OCI-LY3 (cell line): Measurements from ENCODE around the gene CC2D2A.

Experiments
- H2AFZ ChIP-seq: fragments of 200-600, 300-600 bp; shearing (Covaris generic); 2 replicates; pipeline ENCODE4 v1.6.0; 2014; ENCODE audit warnings: antibody characterized with exemption, low read depth, low read length
- H3K27ac ChIP-seq: fragments of 200-600, 300-600 bp; sonication (generic); 2 replicates; pipeline ENCODE4 v1.5.1; 2014; ENCODE audit warnings: mild to moderate bottlenecking, low read length, moderate library complexity, mixed read lengths
- H3K27me3 ChIP-seq: fragments of 200-600, 300-600 bp; sonication (generic); 2 replicates; pipeline ENCODE4 v1.6.1; 2014; ENCODE audit warnings: low read depth, low read length, mixed read lengths
- H3K36me3 ChIP-seq: fragments of 200-600, 300-600 bp; sonication (generic); replicated peaks from 2 replicates; pipeline ENCODE3; 2014; ENCODE audit warnings: low read depth, low read length, mixed read lengths
- H3K4me1 ChIP-seq: fragments of 300-600, 200-600 bp; sonication (generic); 2 replicates; pipeline ENCODE4 v1.6.1; 2014; ENCODE audit warnings: low read length, mixed read lengths
- H3K4me2 ChIP-seq: fragments of 200-600, 300-600 bp; sonication (generic); 2 replicates; pipeline ENCODE4 v1.6.1; 2014; ENCODE audit warnings: low read length, mixed read lengths
- H3K4me3 ChIP-seq: fragments of 300-600, 200-600 bp; sonication (generic); 2 replicates; pipeline ENCODE4 v1.5.1; 2014; ENCODE audit warnings: antibody characterized with exemption, mild to moderate bottlenecking, low read length, moderate library complexity
- H3K79me2 ChIP-seq: fragments of 300-600, 200-600 bp; shearing (Covaris generic); 2 replicates; pipeline ENCODE4 v1.6.1; 2014; ENCODE audit warnings: mild to moderate bottlenecking, low read length, mixed read lengths
- H3K9ac ChIP-seq: fragments of 300-600, 200-600 bp; shearing (Covaris generic); 2 replicates; pipeline ENCODE4 v1.6.0; 2014; ENCODE audit warnings: mild to moderate bottlenecking, low read length, moderate library complexity
- H3K9me3 ChIP-seq: fragments of 200-600, 300-600 bp; shearing (Covaris generic); 2 replicates; pipeline ENCODE4 v1.6.1; 2014; ENCODE audit warnings: low read length, mixed read lengths; ENCODE audit not compliant: insufficient read depth
- H4K20me1 ChIP-seq: fragments of 200-600, 300-600 bp; sonication (generic); 2 replicates; pipeline ENCODE4 v1.6.1; 2016; ENCODE audit warnings: low read length, mixed read lengths; ENCODE audit not compliant: insufficient read depth
- CTCF ChIP-seq: fragments of 200-600, 300-600 bp; sonication (generic); IDR thresholded peaks from 2 replicates; pipeline ENCODE4 v1.5.1; 2014; ENCODE audit warnings: antibody characterized with exemption, low read length, low read depth
- EZH2phosphoT487 ChIP-seq: fragments of 200-600 bp; shearing (Covaris generic); IDR thresholded peaks from 2 replicates; pipeline ENCODE4 v1.6.1; 2018; ENCODE audit warnings: antibody characterized with exemption, mixed run types, low read depth

Gene CC2D2A

GRCh38 chr4:15425520-15425919 lies 44.2 kb upstream of the CC2D2A start:
- Histone ChIP-seq H3K9ac (no peak overlapping the region), H3K9me3 (no peaks in the 10 kb centered on the region), H3K79me2 (no peaks in the 10 kb centered on the region), H3K27ac (no peak overlapping the region), H3K4me3 (no peak overlapping the region), H2AFZ (no peak overlapping the region), H4K20me1 (no peaks in the 10 kb centered on the region), H3K27me3 (peaks cover 11% of the 10 kb centered on the region; the same call in 1 of the 2 replicates), H3K4me2 (no peak overlapping the region), H3K4me1 (no peaks in the 10 kb centered on the region), H3K36me3 (no peaks in the 10 kb centered on the region)
- TF ChIP-seq EZH2phosphoT487, result no peak
- no peak for TF ChIP-seq CTCF

- no peaks in the 10 kb centered on the region for H3K4me1 ChIP-seq
- peaks cover 11% of the 10 kb centered on the region; the same call in 1 of the 2 replicates for H3K27me3 ChIP-seq
- no peak overlapping the region for H3K4me2 ChIP-seq
- H4K20me1 ChIP-seq, result no peaks in the 10 kb centered on the region
- H3K4me3 ChIP-seq, result no peak overlapping the region
- no peaks in the 10 kb centered on the region for H3K36me3 ChIP-seq
- H3K27ac ChIP-seq, result no peak overlapping the region
- H2AFZ ChIP-seq, result no peak overlapping the region
- no peaks in the 10 kb centered on the region for H3K9me3 ChIP-seq
- no peak overlapping the region for H3K9ac ChIP-seq
- H3K79me2 ChIP-seq, result no peaks in the 10 kb centered on the region
- TF ChIP-seq EZH2phosphoT487, result no peak
- TF ChIP-seq CTCF, result no peak
Observed at GRCh38 chr4:15427161-15427560, 42.5 kb upstream of the CC2D2A start.

GRCh38 chr4:15427701-15428100 lies 42.0 kb upstream of the CC2D2A start, which contains the start of gene C1QTNF7:
Gene C1QTNF7 (plus strand): TSS chr4:15428033. CDS start chr4:15435744, 7,711 bp downstream.
- Histone ChIP-seq H3K4me3 (no peak within 1 kb of the TSS), H3K27me3 (peaks cover 11% of the 10 kb centered on the region; the same call in 1 of the 2 replicates), H3K79me2 (no peaks in the 10 kb centered on the region), H3K4me2 (no peak within 1 kb of the TSS), H4K20me1 (no peaks in the 10 kb centered on the region), H3K9me3 (no peaks in the 10 kb centered on the region), H3K27ac (no peak within 1 kb of the TSS), H3K9ac (no peak within 1 kb of the TSS), H2AFZ (no peak within 1 kb of the TSS), H3K36me3 (no peaks in the 10 kb centered on the region), H3K4me1 (no peaks in the 10 kb centered on the region)
- TF ChIP-seq CTCF (no peak), EZH2phosphoT487 (no peak)

- no peaks in the 10 kb centered on the region for H3K9me3 ChIP-seq
- H3K27ac ChIP-seq, result no peak overlapping the region
- peaks cover 11% of the 10 kb centered on the region; the same call in 1 of the 2 replicates for H3K27me3 ChIP-seq
- TF ChIP-seq CTCF (no peak), EZH2phosphoT487 (no peak)
- H2AFZ ChIP-seq, result no peak overlapping the region
- no peak overlapping the region for H3K4me2 ChIP-seq
- H3K4me3 ChIP-seq, result no peak overlapping the region
- no peaks in the 10 kb centered on the region for H4K20me1 ChIP-seq
- H3K9ac ChIP-seq, result no peak overlapping the region
- no peaks in the 10 kb centered on the region for H3K4me1 ChIP-seq
- no peaks in the 10 kb centered on the region for H3K79me2 ChIP-seq
- no peaks in the 10 kb centered on the region for H3K36me3 ChIP-seq
Observed at GRCh38 chr4:15428611-15429010, 41.1 kb upstream of the CC2D2A start.
